Thoracic aorta (tissue), 2 donors: Measurements from ENCODE around the gene KRT3. TPM values are rescaled to one million over a fixed set of nuclear protein-coding genes. Genes with fewer than 3 reads are reported as not detected.

Experiments used
- ATAC-seq: fragments of 150-250 bp; one replicate; pipeline ENCODE4 v1.8.0; 2017; ENCODE audit warnings: low read depth; ENCODE audit not compliant: insufficient number of reproducible peaks, low FRiP score
- DNase-seq: peaks from one replicate; pipeline ENCODE4 v3.0.0-alpha.2; 2020; ENCODE audit warnings: low spot score
- H3K27ac ChIP-seq, 2 donors: fragments of 200-600 bp; sonication (generic); 1 replicate in 1 of 2; 2 replicates in 1 of 2; pipeline ENCODE4 v1.5.1; 2016; ENCODE audit warnings: mild to moderate bottlenecking in 2 of 2, moderate library complexity in 2 of 2
- H3K27me3 ChIP-seq: fragments of 200-600 bp; sonication (generic); replicated peaks from 2 replicates; pipeline ENCODE4 v1.6.0; 2016; ENCODE audit warnings: mild to moderate bottlenecking; ENCODE audit not compliant: insufficient read depth
- H3K36me3 ChIP-seq: fragments of 200-600 bp; sonication (generic); one replicate; pipeline ENCODE4 v1.5.1; 2016
- H3K4me1 ChIP-seq, 2 donors: fragments of 200-600 bp; sonication (generic); 1 replicate in 1 of 2; 2 replicates in 1 of 2; pipeline versions ENCODE4 v1.5.1 to v1.6.0; 2016; ENCODE audit warnings: low read depth in 2 of 2, mild to moderate bottlenecking in 1 of 2; ENCODE audit not compliant: control insufficient read depth in 1 of 2
- H3K4me3 ChIP-seq: fragments of 200-600 bp; sonication (generic); 2 replicates; pipeline ENCODE4 v1.5.1; 2016; ENCODE audit warnings: mild to moderate bottlenecking
- H3K9me3 ChIP-seq: fragments of 200-600 bp; sonication (generic); 2 replicates; pipeline ENCODE4 v1.5.1; 2016
- CTCF ChIP-seq: fragments of 200-600 bp; sonication (generic); IDR thresholded peaks from one replicate; pipeline ENCODE4 v1.5.1; 2019; ENCODE audit warnings: antibody characterized with exemption
- total RNA-seq, 2 donors: library from RNA; depleted of rRNA; stranded (reverse); fragments of >200 nt; gene quantifications; one replicate each; pipeline versions ENCODE4 v1.1.0 to v1.2.3, GENCODE V29; 2016

KRT3 gene
- total RNA-seq, 2 donors from 2014 or later = not detected

GRCh38 chr12:52791271-52792184, 4.4 kb downstream of the KRT3 start:
- no peaks in the 10 kb centered on the region for H3K4me1 ChIP-seq
- no peak overlapping the region for H3K27ac ChIP-seq
- no peak for TF ChIP-seq CTCF
- H3K27me3 ChIP-seq = no peaks in the 10 kb centered on the region
- no peaks in the 10 kb centered on the region for H3K9me3 ChIP-seq
- no peak for ATAC-seq
- no peaks in the 10 kb centered on the region for H3K36me3 ChIP-seq
- H3K4me3 ChIP-seq = no peak overlapping the region
- DNase-seq = no peak

- Histone ChIP-seq H3K36me3 (no peaks in the 10 kb centered on the region), H3K27ac (no peak overlapping the region), H3K4me3 (no peak overlapping the region), H3K9me3 (no peaks in the 10 kb centered on the region), H3K4me1 (no peaks in the 10 kb centered on the region), H3K27me3 (no peaks in the 10 kb centered on the region)
- DNase-seq = no peak
- no peak for TF ChIP-seq CTCF
- no peak for ATAC-seq
Observed at GRCh38 chr12:52790427-52791270, 5.3 kb downstream of the KRT3 start.

- H3K36me3 ChIP-seq = no peaks in the 10 kb centered on the region
- TF ChIP-seq CTCF = no peak
- ATAC-seq (no peak), DNase-seq (no peak)
- H3K27me3 ChIP-seq = no peaks in the 10 kb centered on the region
- no peaks in the 10 kb centered on the region for H3K4me1 ChIP-seq
- H3K9me3 ChIP-seq = no peaks in the 10 kb centered on the region
- H3K27ac ChIP-seq = no peak overlapping the region
- H3K4me3 ChIP-seq = no peak overlapping the region
Observed at GRCh38 chr12:52789637-52790426, 6.1 kb downstream of the KRT3 start.

GRCh38 chr12:52788876-52789636, 6.9 kb downstream of the KRT3 start:
- no peak overlapping the region for H3K4me3 ChIP-seq
- no peak for TF ChIP-seq CTCF
- DNase-seq = no peak
- no peaks in the 10 kb centered on the region for H3K4me1 ChIP-seq
- H3K27me3 ChIP-seq = no peaks in the 10 kb centered on the region
- no peak overlapping the region for H3K27ac ChIP-seq
- ATAC-seq = no peak
- no peaks in the 10 kb centered on the region for H3K36me3 ChIP-seq
- H3K9me3 ChIP-seq = no peaks in the 10 kb centered on the region
